ENCODE data around the gene BMERB1.
"Not testable (repeated sequence)": the region's sequence is repeated elsewhere in the genome, so short reads cannot be mapped to it uniquely, and the experiment has no call there.

The BMERB1 gene

DNA sequence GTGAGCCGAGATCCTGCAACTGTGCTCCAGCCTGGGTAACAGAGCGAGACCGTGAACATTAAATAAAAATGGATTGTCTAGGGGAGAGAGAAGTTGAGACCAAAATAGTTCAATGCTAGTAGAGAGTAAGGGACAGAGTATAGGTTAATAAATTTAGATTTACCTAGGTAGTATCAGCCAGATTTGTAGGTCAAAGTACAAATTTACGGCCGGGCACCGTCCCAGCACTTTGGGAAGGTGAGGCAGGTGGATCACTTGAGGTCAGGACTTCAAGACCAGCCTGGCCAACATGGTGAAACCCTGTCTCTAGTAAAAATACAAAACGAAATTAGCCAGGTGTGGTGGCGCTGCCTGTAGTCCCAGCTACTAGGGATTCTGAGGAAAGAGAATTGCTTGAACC lies 12.2 kb upstream of the BMERB1 start:
- DNase-seq (ENCODE audit: low read depth in 2 of 3, low spot score in 1 of 3) = no peak

DNA sequence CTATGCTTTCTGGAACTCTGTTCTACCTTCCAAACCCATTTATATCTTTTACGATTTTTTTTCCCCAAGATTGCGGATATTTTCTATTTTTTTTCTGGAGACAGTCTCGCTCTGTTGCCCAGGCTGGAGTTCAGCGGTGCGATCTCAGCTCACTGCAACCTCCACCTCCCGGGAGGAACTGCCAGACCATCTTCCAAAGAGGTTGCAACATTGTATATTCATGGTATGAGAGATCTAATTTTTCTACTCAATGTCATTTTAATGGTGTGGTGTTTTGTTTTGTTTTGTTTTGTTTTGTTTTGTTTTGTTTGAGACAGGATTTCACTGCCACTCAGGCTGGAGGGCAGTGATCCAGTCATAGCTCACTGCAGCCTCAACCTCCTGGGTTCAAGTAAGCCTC lies 8.5 kb upstream of the BMERB1 start:
- no peak for DNase-seq (ENCODE audit: low read depth in 2 of 3, low spot score in 1 of 3)

DNA sequence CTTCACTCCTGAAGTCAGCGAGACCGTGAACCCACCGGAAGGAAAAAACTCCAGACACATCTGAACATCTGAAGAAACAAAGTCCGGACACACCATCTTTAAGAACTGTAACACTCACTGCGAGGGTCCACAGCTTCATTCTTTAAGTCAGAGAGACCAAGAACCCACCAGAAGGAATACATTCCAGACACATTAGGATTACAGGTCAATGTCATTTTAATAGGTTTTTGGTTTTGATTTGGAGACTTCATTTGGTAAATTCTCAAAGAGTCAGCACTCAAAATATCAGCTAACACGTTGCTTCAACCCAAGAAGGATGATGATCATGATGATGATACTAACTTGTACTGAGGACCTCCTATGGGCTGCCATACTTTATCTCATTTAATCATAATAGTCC lies 7.6 kb upstream of the BMERB1 start:
- no peak for DNase-seq (ENCODE audit: low read depth in 2 of 3, low spot score in 1 of 3)

DNA sequence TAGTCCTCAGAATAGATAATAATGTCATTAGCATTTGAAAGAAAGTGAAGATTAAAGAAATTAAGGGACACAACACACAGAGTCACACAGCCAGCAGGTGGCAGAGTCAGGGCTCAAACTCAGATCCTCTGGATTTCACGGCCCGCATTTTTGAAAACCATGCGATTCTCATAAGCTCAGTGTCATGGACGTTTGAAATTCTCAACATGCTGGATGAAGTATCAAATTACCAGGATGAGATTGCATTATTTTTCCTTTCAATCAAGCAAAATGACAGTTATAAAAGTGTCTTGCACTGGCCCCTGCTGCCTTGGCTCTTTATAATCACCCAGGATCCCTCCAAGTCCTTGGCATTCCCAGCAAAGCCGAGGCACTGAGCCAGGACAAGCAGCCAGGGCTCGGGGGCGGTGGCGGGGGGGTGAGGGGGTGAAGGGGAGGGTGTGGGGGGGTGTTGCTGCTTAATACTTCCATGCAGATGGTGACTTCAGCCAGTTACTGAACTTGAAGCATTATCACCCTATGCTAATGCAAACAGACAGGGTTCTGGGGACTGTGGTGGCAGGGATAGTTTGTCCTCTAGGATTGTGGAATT lies 6.6 kb upstream of the BMERB1 start:
- DNase-seq (ENCODE audit: low read depth in 2 of 3, low spot score in 1 of 3) = peak; percentile 6 to 43 (median 32)

DNA sequence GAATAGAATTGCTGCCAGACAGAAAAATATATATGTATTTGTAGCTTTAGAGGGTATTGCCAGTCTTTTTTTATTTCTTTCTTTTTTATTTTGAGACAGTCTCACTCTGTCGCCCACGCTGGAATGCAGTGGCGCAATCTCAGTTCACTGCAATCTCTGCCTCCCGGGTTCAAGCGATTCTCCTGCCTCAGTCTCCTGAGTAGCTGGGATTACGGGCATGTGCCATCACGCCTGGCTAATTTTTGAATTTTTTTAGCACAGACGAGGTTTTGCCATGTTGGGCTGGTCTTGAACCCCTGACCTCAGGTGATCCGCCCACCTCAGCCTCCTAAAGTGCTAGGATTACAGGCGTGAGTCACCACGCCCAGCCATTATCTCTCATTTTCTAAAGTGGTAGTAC lies 3.5 kb upstream of the BMERB1 start:
- not testable (repeated sequence) for DNase-seq (ENCODE audit: low read depth in 2 of 3, low spot score in 1 of 3)

DNA sequence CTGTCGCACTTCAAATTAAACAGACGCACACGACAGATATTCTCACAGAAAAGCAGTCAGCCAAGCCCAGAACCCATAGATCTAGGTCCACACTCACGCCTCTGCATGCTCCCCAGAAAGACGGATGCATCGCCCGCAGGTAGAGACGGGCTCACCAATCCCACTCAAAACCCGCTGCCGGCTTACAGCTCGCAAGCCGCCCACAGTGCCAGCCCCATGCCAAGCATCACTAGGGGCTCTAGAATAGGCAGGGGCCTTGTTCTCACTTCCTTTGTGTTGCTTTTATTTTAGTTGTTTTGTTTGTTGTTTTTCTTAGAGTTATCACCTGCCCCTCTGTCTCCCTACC lies 336 bp upstream of the BMERB1 start:
- DNase-seq (ENCODE audit: low read depth in 2 of 3, low spot score in 1 of 3) = no peak

DNA sequence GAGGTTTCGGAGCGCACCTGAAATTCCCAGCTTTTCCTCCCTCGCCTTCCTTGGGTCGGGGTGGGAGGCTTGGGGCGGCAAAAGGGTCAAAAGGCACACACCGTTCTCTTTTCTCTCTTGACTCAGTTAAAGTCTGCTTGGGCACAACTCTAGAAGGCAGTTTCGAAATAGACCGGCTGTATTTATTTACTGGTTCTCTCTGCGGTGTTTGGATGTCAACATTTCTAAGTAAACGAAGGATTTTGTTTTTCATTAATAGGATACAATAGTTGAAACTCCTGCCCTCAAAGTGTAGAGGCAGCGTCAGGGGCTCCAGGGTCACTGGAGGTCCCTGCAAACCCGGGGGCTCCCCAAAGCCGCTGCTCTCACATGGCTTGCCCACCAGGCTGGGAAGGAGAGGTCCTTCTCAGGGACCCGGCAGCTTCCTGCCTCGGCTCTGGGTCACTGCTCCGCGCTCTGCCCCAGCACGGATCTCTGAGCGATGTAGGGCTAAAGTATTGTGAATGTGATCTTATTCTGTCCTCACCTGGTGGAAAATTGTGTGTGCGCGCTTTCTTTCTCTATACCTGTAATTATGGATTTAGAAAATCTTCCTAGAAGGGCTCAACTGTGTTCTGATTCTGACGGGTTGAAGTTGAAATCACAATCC lies 952 bp downstream of the BMERB1 start:
- no peak for DNase-seq (ENCODE audit: low read depth in 2 of 3, low spot score in 1 of 3)

DNA sequence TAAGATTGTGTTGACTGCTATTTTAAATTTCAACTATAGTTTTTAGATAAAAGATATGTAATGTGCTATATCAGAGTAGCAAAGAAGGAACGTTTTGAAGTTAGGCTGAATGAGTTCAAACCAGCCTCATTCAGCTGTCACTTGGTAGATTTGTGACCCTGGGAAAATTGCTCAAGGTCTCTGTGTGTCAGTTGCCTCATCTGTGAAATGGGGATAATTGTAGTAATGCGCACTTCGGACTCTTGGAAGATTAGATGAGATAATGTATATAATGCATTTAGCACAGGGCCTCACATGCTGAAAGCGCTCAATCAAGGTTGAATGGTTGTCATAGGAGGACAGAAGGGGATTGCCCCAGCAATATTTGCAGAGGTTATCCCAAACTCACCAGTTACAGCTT lies 4.7 kb downstream of the BMERB1 start:
- no peak for DNase-seq (ENCODE audit: low read depth in 2 of 3, low spot score in 1 of 3)

DNA sequence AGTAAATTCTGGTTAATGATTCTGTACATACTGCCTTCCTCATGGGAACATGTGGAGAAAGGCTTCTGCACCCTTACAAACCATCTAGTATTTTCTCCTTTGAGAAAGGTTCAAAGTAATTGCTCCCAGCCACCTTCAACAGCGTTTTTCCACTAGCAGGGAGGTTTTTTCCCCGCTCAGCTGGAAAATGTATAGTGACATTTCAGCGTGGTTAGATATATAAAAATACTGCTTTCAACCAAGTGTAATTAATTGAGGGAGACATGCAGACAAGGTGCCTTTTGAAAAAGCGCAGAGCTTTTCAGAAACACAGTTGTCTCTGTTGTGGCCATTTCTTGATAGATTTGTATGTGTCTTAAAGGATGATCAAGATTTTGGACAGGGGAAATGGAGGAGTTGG lies 5.1 kb downstream of the BMERB1 start:
- DNase-seq (ENCODE audit: low read depth in 2 of 3, low spot score in 1 of 3) = no peak

DNA sequence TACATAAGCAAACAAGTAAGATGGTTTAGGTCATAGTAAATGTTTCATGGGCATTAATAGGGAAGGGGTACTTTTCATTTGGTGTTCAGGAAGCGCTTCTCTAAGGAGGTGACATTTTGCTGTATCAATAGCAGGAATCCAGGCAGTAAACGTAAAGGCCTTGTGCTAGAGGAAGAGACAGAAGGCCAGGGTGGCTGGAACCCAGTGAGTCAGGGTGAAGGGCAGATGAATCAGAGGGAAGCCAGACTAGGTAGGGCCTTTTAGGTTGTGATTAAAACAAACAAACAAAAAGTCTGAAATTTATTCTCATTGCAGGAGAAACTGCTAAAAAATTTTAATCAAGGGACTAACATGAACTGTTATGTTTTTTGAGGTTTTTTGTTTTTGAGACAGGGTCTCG lies 6.5 kb downstream of the BMERB1 start:
- DNase-seq (ENCODE audit: low read depth in 2 of 3, low spot score in 1 of 3) = no peak

DNA sequence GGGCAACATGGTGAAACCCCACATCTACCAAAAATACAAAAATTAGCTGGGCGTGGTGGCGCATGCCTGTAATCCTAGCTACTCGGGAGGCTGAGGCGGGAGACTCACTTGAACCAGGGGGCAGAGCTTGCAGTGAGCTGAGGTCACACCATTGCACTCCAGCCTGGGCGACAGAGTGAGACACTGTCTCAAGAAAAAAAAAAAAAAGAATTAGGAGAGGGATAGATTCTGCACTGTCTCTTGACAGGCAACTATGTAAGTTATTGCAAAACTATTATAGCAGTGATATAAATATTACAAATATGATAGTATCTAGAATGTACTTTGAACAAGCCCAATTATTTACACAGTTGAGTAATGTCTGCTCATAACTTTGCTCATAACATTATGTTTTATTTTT lies 7.8 kb downstream of the BMERB1 start:
- not testable (repeated sequence) for DNase-seq (ENCODE audit: low read depth in 2 of 3, low spot score in 1 of 3)

DNA sequence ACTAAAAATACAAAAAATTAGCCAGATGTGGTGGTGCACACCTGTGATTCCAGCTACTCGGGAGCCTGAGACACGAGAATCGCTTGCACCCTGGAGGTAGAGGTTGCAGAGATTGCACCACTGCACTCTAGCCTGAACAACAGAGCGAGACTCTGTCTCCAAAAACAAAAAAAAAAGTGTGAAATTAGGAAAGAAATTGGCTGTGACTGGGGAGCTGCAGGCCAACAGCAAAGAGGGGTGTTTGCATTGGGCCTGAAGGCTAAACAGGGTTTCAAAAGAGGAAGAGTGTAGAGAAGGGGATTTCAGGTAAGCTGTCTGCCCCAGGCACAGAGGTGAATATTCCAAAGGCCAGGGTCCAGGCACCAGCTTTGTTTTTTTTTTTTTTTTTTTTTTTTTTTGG lies 9.4 kb downstream of the BMERB1 start:
- no peak for DNase-seq (ENCODE audit: low read depth in 2 of 3, low spot score in 1 of 3)

DNA sequence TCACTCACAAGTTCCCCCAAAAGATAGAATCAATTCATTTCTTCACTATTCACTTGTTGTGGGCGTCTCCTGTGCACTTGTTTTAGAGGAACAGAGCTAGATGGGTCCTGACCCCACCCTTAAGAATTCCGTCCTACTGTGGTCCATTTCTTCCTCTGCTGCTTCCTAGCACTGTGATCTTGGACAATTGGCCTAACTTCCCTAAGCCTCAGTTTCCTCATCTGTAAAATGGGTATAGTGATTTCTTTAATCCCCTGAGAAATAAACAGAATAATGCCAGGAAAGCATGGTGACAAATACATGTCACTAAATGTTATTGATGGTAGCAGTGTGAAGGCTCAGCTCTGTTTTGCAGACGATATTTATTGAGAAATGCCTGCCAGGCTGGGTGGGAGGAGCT lies 9.9 kb downstream of the BMERB1 start:
- DNase-seq (ENCODE audit: low read depth in 2 of 3, low spot score in 1 of 3) = no peak

DNA sequence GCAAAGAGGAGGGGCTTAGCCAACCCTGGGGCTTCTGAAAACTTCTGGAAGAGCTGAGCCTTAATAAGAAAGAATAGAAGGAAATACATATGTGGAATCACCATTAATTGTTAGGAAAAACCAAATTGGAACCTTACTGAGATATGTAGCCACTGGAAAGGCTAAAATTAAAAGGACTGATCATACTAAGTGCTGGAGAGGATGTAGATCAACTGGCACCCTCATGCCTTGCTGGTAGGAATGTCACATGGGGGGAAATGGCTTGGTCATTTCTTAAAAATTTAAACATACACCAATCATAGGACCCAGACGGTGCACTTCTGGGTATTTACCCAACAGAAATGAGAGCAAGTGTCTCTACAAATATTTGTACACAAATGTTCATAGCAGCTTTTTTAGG lies 11.1 kb downstream of the BMERB1 start:
- no peak for DNase-seq (ENCODE audit: low read depth in 2 of 3, low spot score in 1 of 3)

DNA sequence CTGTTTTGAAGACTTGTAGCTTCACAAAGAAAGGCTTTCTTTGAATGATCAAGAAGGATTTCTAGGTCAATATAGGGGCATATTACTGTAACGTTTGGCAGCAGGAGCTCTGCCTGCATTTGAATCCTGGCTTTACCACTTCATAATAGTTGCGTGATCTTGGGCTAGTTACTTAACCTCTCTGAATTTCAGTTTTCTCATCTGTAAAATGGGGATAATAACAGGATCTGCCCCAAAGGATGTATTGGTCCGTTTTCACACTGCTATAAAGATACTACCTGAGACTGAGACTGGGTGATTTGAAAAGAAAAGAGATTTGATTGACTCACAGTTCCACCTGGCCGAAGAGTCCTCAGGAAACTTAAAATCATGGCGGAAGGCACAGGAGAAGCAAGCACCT lies 12.5 kb downstream of the BMERB1 start:
- no peak for DNase-seq (ENCODE audit: low read depth in 2 of 3, low spot score in 1 of 3)

DNA sequence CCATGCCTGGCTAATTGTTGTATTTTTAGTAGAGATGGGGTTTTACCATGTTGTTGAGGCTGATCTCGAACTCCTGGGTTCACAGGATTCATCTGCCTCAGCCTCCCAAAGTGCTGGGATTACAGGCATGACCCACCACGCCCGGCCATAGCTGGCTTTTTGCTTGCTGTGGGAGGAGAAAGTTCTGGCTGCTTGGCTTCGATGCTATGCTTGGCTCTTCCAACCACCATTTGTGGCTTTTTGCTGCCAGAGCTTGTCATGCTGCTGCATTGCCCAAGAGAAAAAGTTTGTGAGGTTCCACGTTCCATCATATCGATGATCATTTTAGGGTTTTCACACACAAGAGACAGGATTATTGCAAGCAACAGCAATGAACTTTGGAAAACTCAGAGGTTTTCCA lies 16.2 kb downstream of the BMERB1 start:
- DNase-seq (ENCODE audit: low read depth in 2 of 3, low spot score in 1 of 3) = no peak

DNA sequence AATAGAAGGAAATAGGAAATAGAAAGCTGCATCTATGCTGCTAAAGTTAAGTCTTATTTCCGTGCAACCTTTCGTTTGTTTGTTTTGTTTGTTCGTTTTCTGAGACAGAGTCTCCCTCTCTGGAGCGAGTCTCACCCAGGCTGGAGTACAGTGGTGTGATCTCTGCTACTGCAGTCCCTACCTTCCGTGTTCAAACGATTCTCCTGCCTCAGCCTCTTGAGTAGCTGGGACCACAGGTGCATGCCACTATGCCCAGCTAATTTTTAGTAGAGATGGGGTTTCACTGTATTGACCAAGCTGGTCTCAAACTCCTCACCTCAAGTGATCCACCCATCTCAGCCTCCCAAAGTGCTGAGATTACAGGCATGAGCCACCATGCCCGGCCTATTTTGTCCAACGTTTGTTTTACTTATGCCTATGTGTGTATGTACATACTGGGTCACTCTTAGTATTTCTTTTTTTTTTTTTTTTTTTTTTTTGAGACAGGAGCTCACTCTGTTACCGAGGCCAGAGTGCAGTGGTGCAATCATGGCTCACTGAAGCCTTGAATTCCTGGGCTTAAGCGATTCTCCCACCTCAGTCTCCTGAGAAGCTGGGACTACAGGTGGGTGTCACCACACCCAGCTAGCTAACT lies 16.8 kb downstream of the BMERB1 start:
- no peak for DNase-seq (ENCODE audit: low read depth in 2 of 3, low spot score in 1 of 3)

DNA sequence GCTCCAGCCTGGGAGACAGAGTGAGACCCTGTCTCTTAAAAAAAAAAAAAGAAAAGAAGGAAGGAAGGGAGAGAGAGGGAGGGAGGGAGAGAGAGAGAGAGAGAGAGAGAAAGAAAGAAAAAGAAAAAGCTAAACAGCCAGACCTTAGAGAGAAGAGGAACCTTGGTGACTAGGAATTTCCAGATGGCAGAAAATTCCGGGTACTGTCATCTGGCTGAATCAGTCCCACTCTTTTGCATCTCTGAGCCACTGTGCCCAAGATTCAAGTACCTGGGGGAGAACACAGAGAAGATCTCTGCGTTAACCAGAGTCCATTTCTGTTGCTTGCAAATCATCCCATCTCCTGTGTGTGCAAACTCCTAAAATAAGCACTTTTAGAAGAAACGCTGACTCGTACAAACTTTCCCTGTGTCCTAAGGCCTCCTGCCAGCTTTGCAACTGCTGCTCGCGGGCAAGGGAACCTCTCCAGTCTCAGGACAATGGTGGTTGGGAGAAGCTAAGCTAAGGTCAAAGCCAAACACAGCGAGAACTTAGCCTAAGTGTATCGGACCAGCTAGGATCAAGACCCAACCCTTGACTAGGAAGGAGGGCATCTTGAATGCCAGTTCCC lies 18.0 kb downstream of the BMERB1 start:
- no peak for DNase-seq (ENCODE audit: low read depth in 2 of 3, low spot score in 1 of 3)

DNA sequence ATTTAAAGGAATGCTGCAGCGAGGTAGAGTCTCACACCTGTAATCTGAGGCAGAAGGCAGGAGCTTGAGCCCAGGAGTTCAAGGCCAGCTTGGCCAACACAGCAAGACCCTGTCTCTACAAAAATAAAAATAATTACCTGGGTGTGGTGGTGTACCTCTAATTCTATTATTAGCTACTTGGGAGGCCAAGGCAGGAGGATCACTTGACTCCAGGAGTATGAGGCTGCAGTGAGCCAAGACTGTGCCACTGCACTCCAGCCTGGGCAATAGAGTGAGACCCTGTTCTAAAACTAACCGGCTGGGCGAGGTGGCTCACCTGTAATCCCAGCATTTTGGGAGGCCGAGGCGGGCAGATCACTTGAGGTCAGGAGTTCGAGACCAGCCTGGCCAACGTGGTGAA lies 18.9 kb downstream of the BMERB1 start:
- DNase-seq (ENCODE audit: low read depth in 2 of 3, low spot score in 1 of 3) = not testable (repeated sequence)

DNA sequence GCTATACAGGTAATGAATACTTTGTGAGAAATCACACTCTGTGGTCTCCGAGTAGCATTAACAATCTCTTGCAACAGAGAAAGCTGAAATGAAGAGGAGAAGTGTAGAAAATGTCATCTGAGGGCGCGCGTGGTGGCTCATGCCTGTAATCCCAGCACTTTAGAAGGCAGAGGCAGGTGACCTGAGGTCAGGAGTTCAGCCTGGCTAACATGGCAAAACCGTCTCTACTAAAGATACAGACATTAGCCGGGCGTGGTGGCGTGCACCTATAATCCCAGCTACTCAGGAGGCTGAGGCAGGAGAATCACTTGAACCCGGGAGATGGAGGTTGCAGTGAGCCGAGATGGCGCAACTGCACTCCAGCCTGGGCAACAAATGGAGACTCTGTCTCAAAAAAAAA lies 20.5 kb downstream of the BMERB1 start:
- not testable (repeated sequence) for DNase-seq (ENCODE audit: low read depth in 2 of 3, low spot score in 1 of 3)

DNA sequence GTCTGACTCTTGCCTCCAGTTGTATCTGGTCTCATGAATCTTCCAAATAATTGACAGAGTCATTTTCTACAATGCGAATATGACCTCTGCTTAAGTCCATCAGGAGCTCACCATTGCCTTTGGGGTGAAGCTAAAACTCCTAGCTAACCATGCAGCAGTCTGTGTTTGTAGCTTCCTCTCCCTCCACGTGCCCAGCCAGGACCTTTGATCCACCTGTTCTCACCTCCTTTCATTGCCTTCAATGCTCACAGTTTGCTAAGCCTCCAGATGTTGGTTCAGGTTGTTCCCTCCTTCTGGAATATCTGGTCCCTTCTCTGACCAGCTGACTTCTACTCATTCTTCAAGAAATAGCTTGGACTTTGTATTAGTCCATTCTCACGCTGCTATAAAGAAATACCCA lies 23.0 kb downstream of the BMERB1 start:
- no peak for DNase-seq (ENCODE audit: low read depth in 2 of 3, low spot score in 1 of 3)

DNA sequence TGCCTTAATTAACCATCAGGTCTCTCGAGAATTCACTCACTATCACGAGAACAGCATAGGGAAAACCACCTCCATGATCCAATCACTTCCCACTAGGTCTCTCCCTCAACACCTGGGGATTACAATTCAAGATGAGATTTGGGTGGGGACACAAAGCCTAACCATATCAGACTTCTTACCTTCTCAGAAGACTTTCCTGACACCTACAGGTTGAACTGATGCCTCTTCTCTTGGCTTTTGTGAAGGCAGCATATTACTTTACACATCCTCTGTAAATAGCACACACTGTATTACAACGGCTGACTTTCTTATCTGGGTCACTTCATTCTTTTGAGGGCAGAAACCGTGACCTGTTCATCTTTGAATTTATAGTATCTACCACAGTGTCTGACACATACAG lies 23.6 kb downstream of the BMERB1 start:
- DNase-seq (ENCODE audit: low read depth in 2 of 3, low spot score in 1 of 3) = no peak

DNA sequence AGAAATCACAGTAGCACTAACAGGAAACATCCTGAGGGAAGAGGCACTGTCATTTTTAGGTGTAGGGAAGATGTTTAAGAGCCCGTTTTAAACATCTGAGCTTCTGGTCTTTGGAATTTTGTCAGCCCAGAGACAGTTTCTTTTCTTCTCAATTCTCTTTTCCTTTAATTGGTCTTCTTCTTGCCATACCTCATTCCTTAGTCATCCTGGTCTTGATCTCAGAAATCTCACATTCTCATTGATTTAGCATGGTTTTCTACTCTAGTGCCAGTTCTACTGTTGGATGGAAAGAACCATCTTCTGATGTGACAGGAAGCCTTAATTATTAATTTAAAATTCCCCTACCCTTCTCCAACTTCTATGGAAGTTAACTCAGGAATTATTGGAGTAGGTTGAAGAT lies 25.4 kb downstream of the BMERB1 start:
- no peak for DNase-seq (ENCODE audit: low read depth in 2 of 3, low spot score in 1 of 3)
